CMK (cell line): ENCODE measurements around the gene FJX1.
"Not testable (repeated sequence)": the region's sequence is repeated elsewhere in the genome, so short reads cannot be mapped to it uniquely, and the experiment has no call there.

Source experiments
- DNase-seq: peaks from one replicate; pipeline ENCODE4 v3.0.0-alpha.2; 2010; ENCODE audit warnings: low read depth

Gene FJX1

GRCh38 chr11:35633827-35634423 lies 15.7 kb downstream of the FJX1 start:
- no peak for DNase-seq

- no peak for DNase-seq
These were observed 17.7 kb downstream of the FJX1 start for GRCh38 chr11:35635933-35636332.

DNA sequence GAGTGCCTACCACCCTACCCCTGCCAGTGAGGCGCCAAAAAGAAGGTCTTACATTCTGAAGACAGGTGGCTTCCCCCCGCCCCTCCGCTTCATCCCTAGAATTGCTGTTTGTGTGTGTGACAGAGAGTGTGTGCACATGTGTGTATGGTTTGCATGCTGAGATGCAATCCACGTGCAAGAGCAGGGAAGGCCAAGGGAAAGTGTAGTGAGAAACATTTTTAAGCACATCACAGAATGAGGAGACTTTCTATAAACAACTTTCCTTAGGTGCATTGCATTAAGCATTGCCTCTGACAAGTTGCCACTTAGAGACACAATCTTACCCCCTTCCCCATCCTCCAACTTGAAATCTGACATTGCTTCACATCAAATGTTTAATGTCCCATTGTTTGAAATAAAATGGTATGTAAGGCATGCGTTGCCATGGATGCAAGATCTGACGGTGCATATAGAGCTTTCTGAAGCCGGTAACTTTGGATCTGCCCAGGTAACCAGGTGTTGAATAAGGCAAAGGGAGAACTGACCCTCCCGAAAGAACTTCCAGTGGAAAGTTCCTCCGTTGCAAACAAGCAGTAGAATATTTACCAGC lies 21.4 kb downstream of the FJX1 start:
- no peak for DNase-seq

DNA sequence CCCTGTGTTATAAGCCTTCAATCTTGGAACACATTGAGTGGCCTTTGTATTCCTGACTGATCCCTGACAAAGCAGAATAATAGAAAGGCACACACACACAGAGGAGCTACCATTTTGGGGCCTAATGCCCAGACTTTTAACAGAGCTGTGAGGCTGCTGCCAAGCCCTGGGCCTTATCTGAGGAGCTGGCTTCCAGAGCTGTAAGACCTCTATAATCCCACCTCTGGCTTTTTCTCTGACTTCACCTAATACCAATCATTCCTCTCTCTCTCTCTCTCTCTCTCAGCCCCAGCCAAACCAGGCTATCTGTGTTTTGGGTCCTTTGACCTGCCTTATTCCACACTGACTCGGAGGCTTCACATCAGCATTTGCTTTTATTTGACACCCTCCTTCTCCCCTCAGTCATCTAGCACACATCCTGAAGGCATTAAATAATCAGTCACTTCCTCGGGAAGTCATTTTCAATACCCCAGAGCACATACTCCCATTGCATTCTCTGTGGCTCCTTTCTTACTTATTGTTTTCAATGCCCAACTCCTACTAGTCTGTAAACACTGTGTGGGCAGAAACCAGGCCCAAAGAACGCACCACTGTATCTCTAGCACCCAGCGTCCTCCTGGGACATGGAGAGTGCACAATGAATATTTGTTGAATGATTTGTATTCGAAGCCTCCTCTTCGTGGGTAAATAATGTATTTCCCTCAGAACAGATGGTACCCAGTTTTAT lies 23.1 kb downstream of the FJX1 start:
- no peak for DNase-seq

- DNase-seq = no peak
These were observed 23.7 kb downstream of the FJX1 start for GRCh38 chr11:35641964-35642363.

DNA sequence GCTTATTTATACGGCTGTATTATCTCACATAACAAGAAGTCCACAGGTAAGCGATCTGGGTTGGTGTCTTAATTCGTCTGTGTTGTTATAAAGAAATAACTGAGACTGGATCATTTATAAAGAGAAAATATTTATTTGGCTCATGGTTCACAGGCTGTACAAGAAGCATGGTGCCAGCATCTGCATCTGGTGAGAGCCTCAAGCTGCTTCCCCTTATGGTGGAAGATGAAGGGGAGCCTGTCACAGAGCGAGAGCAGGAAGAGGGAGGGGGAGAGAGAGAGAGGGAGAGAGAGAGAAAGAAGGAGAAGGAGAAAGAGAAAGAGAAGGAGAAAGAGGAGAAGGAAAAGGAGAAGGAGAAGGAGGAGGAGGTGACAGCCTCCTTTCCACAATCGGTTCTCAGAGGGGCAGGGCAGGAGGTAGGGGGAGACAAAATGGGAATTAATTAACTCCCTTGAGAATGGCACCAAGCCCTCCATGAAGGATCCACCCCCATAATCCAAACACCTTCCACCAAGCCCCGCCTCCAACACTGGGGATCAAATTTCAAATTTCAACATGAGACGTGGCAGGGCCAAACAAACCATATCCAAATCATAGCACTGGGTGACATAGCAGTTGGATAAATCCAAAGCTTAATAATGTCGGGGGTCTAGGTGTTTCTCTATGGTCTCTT lies 29.3 kb downstream of the FJX1 start:
- DNase-seq = no peak

- no peak for DNase-seq
These were observed 31.7 kb downstream of the FJX1 start for GRCh38 chr11:35650006-35650405.

- no peak for DNase-seq
These were observed 32.2 kb downstream of the FJX1 start for GRCh38 chr11:35650467-35650866.

DNA sequence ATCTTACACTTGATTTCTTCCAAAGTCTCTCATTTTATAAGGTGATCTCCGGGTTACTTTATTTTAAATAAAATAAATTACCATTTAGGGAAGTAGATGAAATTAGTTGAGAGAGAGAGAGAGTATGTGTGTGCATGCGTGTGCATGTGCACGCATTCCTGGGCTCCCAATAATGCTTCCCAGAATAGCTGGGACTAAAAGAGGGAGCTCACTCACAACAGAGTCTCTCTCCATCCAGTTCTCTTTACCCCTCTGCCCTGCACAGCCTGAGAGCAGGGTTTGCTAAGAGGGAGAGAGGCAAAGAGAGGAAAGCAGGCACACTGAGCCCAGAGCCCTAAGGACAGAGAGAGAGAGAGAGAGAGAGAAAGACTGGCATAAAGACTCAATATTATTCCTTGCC lies 33.0 kb downstream of the FJX1 start:
- no peak for DNase-seq

- not testable (repeated sequence) for DNase-seq
These were observed 34.5 kb downstream of the FJX1 start for GRCh38 chr11:35652786-35653185.

GRCh38 chr11:35654711-35655110 lies 36.5 kb downstream of the FJX1 start:
- no peak for DNase-seq

- DNase-seq = no peak
These were observed 37.0 kb downstream of the FJX1 start for GRCh38 chr11:35655254-35655653.

DNA sequence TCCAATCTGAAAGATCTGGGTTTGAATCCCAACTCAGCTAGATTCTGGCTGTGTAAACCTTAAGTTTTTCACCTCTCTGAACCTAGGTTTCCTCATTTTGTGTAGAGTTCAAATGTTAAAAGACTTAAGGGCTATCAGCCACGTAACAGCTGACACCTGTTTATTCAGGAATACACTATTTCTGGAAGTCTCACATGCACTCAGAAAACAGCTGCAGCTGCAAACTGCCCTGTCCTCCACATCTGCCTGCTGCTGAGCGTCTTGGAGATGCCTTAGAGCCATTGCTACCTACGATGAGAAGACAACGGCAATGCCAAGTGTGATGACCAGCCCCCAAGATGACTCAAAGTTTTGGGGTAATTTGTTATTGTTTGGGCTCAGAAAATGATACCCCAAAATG lies 37.6 kb downstream of the FJX1 start:
- no peak for DNase-seq

DNA sequence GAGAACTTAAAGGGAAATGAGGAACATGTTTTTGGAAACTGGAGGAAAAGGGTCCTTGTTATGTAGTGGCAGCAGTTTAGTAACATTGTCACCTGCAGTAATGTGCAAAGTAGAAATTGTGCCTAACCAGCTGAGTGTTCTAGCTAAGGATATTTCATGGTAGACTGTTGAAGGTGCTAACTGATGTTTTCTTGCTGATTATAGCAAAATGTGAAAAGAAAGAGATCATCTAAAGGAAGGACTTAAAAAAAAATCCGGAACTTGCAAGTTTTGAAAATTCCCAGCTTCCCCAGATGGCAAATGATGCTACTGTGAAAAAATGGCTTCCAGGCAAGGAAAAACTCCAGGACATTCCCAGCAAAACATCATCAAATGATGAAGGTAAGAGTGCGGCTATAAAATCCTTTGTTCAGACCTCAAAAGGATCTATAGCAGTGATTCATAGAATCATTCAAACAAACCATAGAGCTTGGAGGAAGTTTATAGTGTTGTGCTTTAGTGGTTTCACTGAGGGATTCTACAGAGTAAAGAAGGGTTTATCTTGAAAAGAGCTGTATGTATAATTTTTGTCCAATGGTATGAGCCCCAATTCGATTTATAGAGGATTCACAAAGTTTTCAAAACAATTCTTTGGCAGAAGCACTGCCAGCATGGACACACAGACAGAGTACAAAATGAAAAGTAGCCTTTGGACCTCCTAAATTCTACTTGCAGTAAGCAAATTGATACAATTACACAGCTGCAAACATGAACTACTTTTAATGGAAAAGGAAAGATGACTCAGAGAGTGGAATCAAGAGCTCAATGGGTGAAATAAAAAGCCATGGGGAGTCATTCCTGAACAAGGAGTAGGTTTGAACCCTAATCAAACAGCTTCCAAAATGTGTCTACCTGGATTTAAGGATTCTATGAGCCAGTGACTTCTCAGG lies 40.0 kb downstream of the FJX1 start:
- DNase-seq = no peak

- DNase-seq = no peak
These were observed 43.3 kb downstream of the FJX1 start for GRCh38 chr11:35661534-35661933.

- DNase-seq = no peak
These were observed 43.9 kb downstream of the FJX1 start for GRCh38 chr11:35662061-35662648.

- peak; percentile 25 for DNase-seq
These were observed 44.6 kb downstream of the FJX1 start, which contains the start of gene TRIM44 for GRCh38 chr11:35662649-35663407. TRIM44 (plus strand) TSS chr11:35662775; CDS start chr11:35663112, 337 bp downstream.

DNA sequence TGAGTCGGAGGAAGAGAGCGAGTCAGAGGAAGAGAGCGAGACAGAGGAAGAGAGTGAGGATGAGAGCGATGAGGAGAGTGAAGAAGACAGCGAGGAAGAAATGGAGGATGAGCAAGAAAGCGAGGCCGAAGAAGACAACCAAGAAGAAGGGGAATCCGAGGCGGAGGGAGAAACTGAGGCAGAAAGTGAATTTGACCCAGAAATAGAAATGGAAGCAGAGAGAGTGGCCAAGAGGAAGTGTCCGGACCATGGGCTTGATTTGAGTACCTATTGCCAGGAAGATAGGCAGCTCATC lies 45.1 kb downstream of the FJX1 start:
- DNase-seq = no peak

GRCh38 chr11:35664977-35665441 lies 46.7 kb downstream of the FJX1 start:
- no peak for DNase-seq

- DNase-seq = no peak
These were observed 49.0 kb downstream of the FJX1 start for GRCh38 chr11:35667257-35667656.

- DNase-seq = not testable (repeated sequence)
These were observed 50.1 kb downstream of the FJX1 start for GRCh38 chr11:35668350-35668749.
